DMS114 treated with DMSO at 0.1 percent for 48 hours (cell line): ENCODE measurements around the gene PLCL2.
"Not testable (repeated sequence)": the region's sequence is repeated elsewhere in the genome, so short reads cannot be mapped to it uniquely, and the experiment has no call there.

Experiments
- DNase-seq: peaks from one replicate; lab custom pipeline; 2025; ENCODE audit not compliant: unreplicated experiment; lab: John Stamatoyannopoulos, UW

The PLCL2 gene

GRCh38 chr3:17065881-17066280 is 181.1 kb downstream of the PLCL2 start:
- no peak for DNase-seq

DNA sequence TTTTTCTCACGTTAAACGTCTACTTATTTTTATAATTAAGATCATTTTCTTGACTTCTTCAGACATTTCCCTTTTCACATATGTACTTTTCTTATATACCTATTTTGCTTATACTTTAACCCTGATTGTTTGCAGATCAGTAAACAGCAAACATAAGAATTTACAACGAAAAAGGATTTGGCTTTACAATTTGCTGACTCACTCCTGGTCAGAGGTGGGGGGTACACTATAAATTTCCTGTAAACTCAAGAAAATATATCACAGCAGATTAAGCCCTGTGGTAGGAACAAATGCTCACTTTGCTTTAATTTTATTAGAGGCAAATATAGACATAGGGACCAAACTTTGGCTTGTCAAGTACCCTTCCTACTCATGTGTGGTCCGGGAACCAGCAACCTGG is 185.0 kb downstream of the PLCL2 start:
- no peak for DNase-seq

GRCh38 chr3:17070161-17070959 is 185.6 kb downstream of the PLCL2 start:
- DNase-seq, result no peak

DNA sequence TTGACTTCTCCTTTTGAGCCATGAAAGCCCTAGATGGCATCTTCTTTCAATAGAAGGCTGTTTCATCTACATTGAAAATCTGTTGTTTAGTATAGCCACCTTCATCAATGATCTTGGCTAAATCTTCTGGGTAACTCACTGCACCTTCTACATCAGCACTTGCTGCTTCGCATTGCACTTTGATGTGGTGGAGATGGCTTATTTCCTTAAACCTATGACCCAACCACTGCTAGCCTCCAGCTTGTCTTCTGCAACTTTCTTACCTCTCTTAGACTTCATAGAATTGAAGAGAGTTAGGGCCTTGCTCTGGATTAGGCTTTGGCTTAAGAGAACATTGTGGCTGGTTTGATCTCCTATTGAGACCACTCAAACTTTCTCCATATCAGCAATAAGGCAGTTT is 189.8 kb downstream of the PLCL2 start:
- DNase-seq, result no peak

- no peak for DNase-seq
Observed at GRCh38 chr3:17075358-17075757, 190.6 kb downstream of the PLCL2 start.

DNA sequence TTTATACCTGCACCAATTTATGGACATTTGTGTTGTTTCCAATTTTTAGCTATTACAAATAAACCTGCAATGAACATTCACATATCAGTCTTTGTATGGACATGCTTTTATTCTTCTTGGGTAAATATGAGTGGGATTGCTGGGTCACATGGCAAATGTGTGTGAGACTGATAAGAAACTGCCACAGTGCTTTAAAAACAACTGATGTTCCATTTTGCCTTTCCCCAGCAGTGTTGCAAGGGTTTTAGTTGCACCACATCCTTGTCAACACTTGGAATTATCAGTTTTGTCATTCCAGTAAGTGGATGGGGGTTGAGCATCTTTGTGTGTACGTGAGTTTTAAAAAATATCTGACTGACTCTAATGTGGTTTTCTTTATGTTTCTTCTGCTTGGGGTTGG is 191.2 kb downstream of the PLCL2 start:
- DNase-seq, result no peak

GRCh38 chr3:17076940-17077605 is 192.3 kb downstream of the PLCL2 start:
- DNase-seq, result no peak

- no peak for DNase-seq
Observed at GRCh38 chr3:17077606-17078005, 192.9 kb downstream of the PLCL2 start.

DNA sequence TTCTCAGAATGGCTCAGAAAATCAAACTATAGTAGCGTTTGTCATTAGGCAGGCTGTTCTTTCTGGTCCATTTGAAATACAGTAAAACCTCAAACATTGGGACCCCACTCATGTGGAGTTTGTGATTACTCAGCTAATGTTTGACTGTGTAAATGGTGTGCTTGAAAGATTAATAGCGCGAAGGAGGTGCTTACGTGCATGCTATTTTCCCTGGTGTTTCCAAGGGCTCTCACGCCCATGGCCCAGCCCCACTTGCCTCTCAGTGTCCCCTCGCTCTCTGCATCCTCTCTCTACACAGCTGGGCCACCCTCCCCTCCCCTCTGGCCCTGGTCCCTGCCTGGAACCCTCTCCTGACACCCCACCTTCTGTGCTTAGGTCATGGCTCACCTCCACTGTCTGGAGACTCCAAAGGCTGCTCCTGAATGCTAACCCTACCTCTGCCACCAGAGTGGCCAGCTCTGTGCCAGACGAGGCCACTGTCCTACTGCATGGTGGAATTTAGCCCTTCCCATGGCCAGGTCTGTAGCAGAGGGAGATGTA is 194.2 kb downstream of the PLCL2 start:
- no peak for DNase-seq

DNA sequence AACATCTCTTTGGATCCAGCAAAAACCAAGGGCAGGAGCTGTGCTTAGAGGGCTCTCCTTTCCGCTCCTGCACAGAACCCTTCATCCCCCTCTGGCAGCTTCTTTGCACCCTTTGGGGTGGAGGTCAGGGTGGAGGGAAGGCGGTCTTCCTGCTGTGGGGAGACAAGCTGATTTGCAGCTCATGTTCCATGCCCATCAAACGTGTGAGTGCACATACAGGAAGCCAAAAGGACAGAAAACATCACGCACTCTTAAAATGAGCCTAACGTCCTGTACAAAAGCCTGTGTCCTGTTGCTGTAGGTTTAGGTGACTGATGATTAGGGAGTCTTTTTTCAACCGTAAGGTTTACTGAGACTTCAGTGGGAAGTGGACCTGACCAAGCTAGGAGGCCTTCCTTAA is 195.2 kb downstream of the PLCL2 start:
- no peak for DNase-seq

DNA sequence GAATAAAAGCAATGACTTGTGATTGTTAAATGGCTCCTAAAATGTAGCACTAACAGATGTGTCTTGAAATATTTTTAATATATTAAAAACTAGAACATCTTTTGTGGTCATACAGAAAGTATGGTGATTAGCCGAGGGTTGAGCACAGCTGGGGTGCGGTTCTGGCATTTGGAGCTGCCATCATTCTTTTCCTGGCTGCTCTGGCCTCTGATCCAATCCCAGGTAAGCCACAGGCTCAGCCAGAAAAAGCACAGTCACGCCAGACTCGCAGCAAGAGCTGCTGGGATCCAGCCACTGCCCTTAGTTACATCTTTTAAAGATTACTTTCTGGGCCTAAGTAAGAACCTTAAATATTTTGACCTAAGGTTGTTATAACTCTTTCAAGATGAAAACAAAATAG is 196.8 kb downstream of the PLCL2 start:
- DNase-seq, result no peak

- DNase-seq, result no peak
Observed at GRCh38 chr3:17087509-17087908, 202.8 kb downstream of the PLCL2 start.

DNA sequence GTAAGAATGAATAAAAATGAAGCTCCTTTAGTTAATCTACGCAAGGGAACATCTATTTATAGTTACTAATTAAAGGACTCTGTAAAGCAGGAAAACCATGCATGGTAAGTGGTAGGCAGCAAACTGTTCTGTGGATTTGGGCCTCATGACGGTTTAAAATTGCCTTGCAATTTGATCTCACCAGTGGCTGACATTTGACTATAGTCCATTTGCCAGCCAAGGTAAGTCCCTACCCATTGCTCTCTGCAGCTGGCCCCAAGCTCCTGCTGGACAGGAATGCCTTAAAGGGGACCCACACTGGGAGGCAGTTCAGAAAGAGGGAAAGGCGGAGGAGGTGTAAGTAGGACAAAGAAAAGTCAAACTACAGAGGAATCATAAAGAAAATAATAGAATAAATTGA is 203.3 kb downstream of the PLCL2 start:
- no peak for DNase-seq

- DNase-seq, result no peak
Observed at GRCh38 chr3:17088602-17089313, 204.0 kb downstream of the PLCL2 start.

- no peak for DNase-seq
Observed at GRCh38 chr3:17089314-17089700, 204.6 kb downstream of the PLCL2 start.

GRCh38 chr3:17090280-17090983 is 205.7 kb downstream of the PLCL2 start:
- DNase-seq, result no peak

DNA sequence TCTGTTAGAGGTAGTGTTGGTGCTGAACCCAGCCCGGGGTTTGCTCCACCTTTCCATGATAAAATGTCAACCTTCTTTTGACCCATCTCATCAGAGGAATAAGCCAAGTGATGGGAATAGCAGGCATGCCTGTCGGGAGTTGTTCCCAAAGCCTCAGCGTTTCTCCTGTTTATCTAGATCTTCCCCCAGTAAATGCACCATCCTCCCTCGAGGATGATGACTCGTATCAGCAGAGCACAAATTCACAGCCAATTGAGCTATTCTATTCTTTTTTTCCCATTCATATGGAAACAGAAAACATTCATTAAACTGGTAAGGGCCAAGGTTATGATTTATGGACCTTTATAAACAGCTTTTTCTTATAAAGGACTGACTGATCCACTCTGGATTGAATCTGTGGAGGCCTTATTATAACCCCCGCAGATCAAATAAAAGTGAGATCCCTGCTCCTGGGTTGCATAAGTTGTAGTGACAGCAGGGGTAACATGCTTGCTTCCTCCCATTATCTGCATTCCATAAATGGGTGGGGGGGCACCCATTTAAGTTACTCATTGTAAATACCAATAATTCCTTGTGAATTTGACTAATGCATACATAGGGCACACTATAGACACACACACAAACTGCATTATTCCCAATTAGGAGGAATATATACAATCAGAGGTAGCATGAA is 207.3 kb downstream of the PLCL2 start:
- DNase-seq, result no peak

DNA sequence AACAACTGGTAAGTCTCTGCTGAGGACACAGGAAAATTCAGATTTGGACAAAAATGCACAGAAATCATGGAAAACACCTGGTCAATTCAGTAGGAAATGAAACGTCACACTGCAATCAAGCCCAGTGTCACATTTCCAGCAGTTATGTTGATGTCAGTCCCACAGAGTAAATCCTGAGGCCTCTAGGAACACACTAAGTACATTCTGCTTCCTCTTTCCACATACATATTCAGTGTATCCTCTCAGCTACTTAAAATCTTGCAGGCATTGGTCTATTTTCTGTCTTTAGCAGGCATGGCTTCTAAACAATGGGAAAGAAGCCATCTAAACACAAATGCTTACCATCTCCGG is 207.8 kb downstream of the PLCL2 start:
- DNase-seq, result no peak

DNA sequence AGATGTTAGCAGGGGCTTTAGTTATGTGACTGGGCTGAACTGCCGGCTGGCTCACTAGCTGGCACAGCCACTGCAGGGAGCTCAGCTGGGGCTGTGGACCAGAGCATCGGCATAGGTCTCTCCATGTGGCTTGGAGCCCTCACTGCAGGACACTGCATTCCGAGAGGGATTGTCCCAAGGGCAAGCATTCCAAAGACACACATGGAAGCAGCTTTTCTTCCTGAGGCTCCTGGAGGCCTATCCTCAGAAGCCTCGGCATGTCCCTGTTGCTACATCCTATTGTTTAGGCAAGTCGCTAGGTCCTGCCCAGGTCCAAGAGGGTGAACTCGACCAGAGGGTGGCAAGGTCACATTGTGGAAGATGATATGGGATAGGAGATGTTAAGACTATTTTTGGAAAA is 209.8 kb downstream of the PLCL2 start:
- DNase-seq, result no peak

DNA sequence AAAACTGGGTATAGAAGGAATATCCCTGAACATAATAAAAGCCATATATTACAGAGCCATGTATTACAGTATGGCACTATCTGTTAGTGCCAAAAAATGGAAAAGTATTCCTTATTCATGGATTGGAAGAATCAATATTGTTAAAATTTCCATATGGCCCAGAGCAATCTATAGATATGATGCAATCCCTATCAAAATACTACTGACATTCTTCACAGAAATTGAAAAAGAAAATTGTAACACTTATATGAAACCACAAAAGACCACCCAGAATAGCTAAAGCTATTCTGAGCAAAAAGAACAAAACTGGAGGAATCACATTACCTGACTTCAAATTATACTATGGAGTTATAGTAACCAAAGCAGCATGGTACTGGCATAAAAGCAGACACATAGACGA is 218.8 kb downstream of the PLCL2 start:
- no peak for DNase-seq

DNA sequence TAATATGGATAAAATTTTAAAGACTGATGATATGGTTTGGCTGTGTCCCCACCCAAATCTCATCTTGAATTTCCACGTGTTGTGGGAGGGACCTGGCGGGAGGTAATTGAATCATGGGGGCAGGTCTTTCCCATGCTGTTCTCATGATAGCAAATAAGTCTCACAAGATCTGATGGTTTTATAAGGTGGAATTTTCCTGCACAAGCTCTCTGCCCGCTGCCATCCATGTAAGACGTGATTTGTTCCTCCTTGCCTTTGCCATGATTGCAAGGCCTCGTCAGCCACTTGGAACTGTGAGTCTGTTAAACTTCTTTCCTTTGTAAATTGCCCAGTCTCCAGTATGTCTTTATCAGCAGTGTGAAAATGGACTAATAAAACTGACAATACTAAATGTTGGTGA is 222.0 kb downstream of the PLCL2 start:
- DNase-seq, result not testable (repeated sequence)
